SK-N-SH treated with all-trans-retinoic acid at 6 μM for 48 hours (cell line): ENCODE measurements around the gene EXOC4.
A peak's percentile ranks its signal among the peaks of the same experiment; 100 is the strongest.

ENCODE experiments used
- ATAC-seq: fragments of 200-7000 bp; cut with Tn5 transposase; 3 replicates; pipeline ENCODE4 v1.9.1; 2020; ENCODE audit warnings: mild to moderate bottlenecking, moderate library complexity
- ARNTL ChIP-seq: fragments of 450-650 bp; formaldehyde crosslinking; IDR thresholded peaks from 2 replicates; pipeline ENCODE4 v1.5.0; 2020; ENCODE audit warnings: low read depth, mild to moderate bottlenecking, moderate library complexity, borderline replicate concordance
- BACH2 ChIP-seq: fragments of 250-450 bp; sonication (Bioruptor Pico); IDR thresholded peaks from 2 replicates; pipeline ENCODE4 v1.9.0; 2021; ENCODE audit warnings: mild to moderate bottlenecking, borderline replicate concordance
- CREB5 ChIP-seq: fragments of 250-450 bp; sonication (Bioruptor Pico); IDR thresholded peaks from 2 replicates; pipeline ENCODE4 v1.5.1; 2020; ENCODE audit warnings: low read depth, mild to moderate bottlenecking, moderate library complexity
- ESRRG ChIP-seq: fragments of 250-450 bp; sonication (Bioruptor Pico); IDR thresholded peaks from 2 replicates; pipeline ENCODE4 v1.6.1; 2021; ENCODE audit warnings: mild to moderate bottlenecking
- GLIS3 ChIP-seq: fragments of 250-450 bp; sonication (Bioruptor Pico); IDR thresholded peaks from 2 replicates; pipeline ENCODE4 v1.5.0; 2020; ENCODE audit warnings: mild to moderate bottlenecking, moderate library complexity
- ISL1 ChIP-seq: fragments of 250-450 bp; sonication (Bioruptor Pico); IDR thresholded peaks from 2 replicates; pipeline ENCODE4 v2.1.2; 2022; ENCODE audit warnings: mild to moderate bottlenecking, moderate library complexity
- OSR1 ChIP-seq: fragments of 250-450 bp; sonication (Bioruptor Pico); IDR thresholded peaks from 2 replicates; pipeline ENCODE4 v1.8.0; 2022; ENCODE audit warnings: moderate library complexity, mild to moderate bottlenecking, inconsistent platforms
- PPARA ChIP-seq: fragments of 250-450 bp; sonication (Bioruptor Pico); IDR thresholded peaks from 2 replicates; pipeline ENCODE4 v1.5.0; 2020; ENCODE audit warnings: mild to moderate bottlenecking, borderline replicate concordance
- RARB ChIP-seq: fragments of 250-450 bp; sonication (Bioruptor Pico); IDR thresholded peaks from 2 replicates; pipeline ENCODE4 v1.8.0; 2021; ENCODE audit warnings: mild to moderate bottlenecking, moderate library complexity
- TCF4 ChIP-seq: fragments of 250-450 bp; sonication (Bioruptor Pico); IDR thresholded peaks from 2 replicates; pipeline ENCODE4 v1.8.0; 2021; ENCODE audit warnings: mild to moderate bottlenecking, moderate library complexity, borderline replicate concordance
- TOX ChIP-seq: fragments of 250-450 bp; sonication (Bioruptor Pico); IDR thresholded peaks from 2 replicates; pipeline ENCODE4 v1.8.0; 2021; ENCODE audit warnings: mild to moderate bottlenecking, moderate library complexity, borderline replicate concordance
- TSHZ2 ChIP-seq: fragments of 250-450 bp; sonication (Bioruptor Pico); IDR thresholded peaks from 2 replicates; pipeline ENCODE4 v1.5.0; 2020; ENCODE audit warnings: mild to moderate bottlenecking, moderate library complexity
- ZC3H10 ChIP-seq: fragments of 250-450 bp; sonication (Bioruptor Pico); IDR thresholded peaks from 2 replicates; pipeline ENCODE4 v1.5.1; 2021; ENCODE audit warnings: mild to moderate bottlenecking, moderate library complexity
- ZFP3 ChIP-seq: fragments of 250-450 bp; sonication (Bioruptor Pico); IDR thresholded peaks from 2 replicates; pipeline ENCODE4 v1.5.0; 2020; ENCODE audit warnings: mild to moderate bottlenecking, moderate library complexity
- ZFP30 ChIP-seq: fragments of 450-650 bp; formaldehyde crosslinking; IDR thresholded peaks from 2 replicates; pipeline ENCODE4 v1.5.0; 2022; ENCODE audit warnings: mild to moderate bottlenecking, moderate library complexity
- ZNF565 ChIP-seq: fragments of 450-650 bp; formaldehyde crosslinking; conservative IDR thresholded peaks from 2 replicates; pipeline ENCODE4 v1.5.0; 2020; ENCODE audit warnings: low read depth, mild to moderate bottlenecking, moderate library complexity
- ZNF70 ChIP-seq: fragments of 450-650 bp; formaldehyde crosslinking; IDR thresholded peaks from 2 replicates; pipeline ENCODE4 v1.5.0; 2020; ENCODE audit warnings: mild to moderate bottlenecking, moderate library complexity
- TF ChIP-seq, protein P1 (sequence below): fragments of 250-450 bp; sonication (Bioruptor Pico); IDR thresholded peaks from 2 replicates; pipeline ENCODE4 v1.8.0; 2021; ENCODE audit warnings: low read depth, mild to moderate bottlenecking, moderate library complexity, borderline replicate concordance
- TF ChIP-seq, protein P2 (sequence below): fragments of 250-450 bp; sonication (Bioruptor Pico); IDR thresholded peaks from 2 replicates; pipeline ENCODE4 v1.8.0; 2020; ENCODE audit warnings: mild to moderate bottlenecking, moderate library complexity, borderline replicate concordance

Gene EXOC4

GRCh38 chr7:133520248-133520647, 267.4 kb downstream of the EXOC4 start:
- no peak for ATAC-seq
- TF ChIP-seq OSR1 (CRISPR knock-in tag) (no peak), ZC3H10 (CRISPR knock-in tag) (no peak), ZNF565 (no peak)
- TF ChIP-seq, protein P1, sequence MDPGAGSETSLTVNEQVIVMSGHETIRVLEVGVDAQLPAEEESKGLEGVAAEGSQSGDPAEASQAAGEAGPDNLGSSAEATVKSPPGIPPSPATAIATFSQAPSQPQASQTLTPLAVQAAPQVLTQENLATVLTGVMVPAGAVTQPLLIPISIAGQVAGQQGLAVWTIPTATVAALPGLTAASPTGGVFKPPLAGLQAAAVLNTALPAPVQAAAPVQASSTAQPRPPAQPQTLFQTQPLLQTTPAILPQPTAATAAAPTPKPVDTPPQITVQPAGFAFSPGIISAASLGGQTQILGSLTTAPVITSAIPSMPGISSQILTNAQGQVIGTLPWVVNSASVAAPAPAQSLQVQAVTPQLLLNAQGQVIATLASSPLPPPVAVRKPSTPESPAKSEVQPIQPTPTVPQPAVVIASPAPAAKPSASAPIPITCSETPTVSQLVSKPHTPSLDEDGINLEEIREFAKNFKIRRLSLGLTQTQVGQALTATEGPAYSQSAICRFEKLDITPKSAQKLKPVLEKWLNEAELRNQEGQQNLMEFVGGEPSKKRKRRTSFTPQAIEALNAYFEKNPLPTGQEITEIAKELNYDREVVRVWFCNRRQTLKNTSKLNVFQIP (CRISPR knock-in tag) = no peak
- TF ChIP-seq, protein P2, sequence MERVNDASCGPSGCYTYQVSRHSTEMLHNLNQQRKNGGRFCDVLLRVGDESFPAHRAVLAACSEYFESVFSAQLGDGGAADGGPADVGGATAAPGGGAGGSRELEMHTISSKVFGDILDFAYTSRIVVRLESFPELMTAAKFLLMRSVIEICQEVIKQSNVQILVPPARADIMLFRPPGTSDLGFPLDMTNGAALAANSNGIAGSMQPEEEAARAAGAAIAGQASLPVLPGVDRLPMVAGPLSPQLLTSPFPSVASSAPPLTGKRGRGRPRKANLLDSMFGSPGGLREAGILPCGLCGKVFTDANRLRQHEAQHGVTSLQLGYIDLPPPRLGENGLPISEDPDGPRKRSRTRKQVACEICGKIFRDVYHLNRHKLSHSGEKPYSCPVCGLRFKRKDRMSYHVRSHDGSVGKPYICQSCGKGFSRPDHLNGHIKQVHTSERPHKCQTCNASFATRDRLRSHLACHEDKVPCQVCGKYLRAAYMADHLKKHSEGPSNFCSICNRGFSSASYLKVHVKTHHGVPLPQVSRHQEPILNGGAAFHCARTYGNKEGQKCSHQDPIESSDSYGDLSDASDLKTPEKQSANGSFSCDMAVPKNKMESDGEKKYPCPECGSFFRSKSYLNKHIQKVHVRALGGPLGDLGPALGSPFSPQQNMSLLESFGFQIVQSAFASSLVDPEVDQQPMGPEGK (CRISPR knock-in tag) = no peak

DNA sequence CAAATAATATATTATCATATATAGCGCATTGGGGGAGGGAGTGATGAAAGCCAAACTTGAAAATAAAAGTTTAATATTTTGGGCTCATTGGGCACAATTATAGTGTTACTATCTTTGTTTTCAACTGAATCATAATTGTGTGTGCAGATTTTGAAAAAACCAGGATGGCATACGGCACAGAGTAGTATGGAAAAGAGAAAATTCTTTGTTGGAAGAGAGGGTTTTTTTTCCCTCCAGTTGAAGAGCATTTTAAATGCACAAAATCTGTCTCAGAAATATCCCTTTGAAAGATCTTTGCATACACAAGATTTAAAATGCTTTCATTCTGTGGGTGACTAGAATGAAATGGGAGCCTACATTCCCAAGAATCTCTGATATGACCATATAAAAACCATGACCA, 269.6 kb downstream of the EXOC4 start:
- ATAC-seq = no peak
- TF ChIP-seq PPARA (CRISPR knock-in tag) (no peak), TCF4 (CRISPR knock-in tag) (no peak), CREB5 (CRISPR knock-in tag) (no peak)

- no peak for TF ChIP-seq OSR1 (CRISPR knock-in tag)
- TF ChIP-seq BACH2 (CRISPR knock-in tag) = no peak
- TF ChIP-seq, protein P2 (CRISPR knock-in tag) = no peak
- TF ChIP-seq TSHZ2 (CRISPR knock-in tag) = no peak
- no peak for TF ChIP-seq ARNTL (CRISPR knock-in tag)
- no peak for TF ChIP-seq TCF4 (CRISPR knock-in tag)
- TF ChIP-seq ZNF565 = no peak
- no peak for TF ChIP-seq ZFP3 (CRISPR knock-in tag)
- TF ChIP-seq ZNF70 (CRISPR knock-in tag) = no peak
- no peak for TF ChIP-seq GLIS3
- TF ChIP-seq TOX (CRISPR knock-in tag) = no peak
- no peak for ATAC-seq
Measured at GRCh38 chr7:133528796-133529195, 275.9 kb downstream of the EXOC4 start.

GRCh38 chr7:133529861-133530260, 277.0 kb downstream of the EXOC4 start:
- ATAC-seq = peak; percentile 70
- no peak for TF ChIP-seq ZFP30 (CRISPR knock-in tag)
- TF ChIP-seq TCF4 (CRISPR knock-in tag) = no peak
- TF ChIP-seq, protein P1 (CRISPR knock-in tag) = no peak
- TF ChIP-seq RARB (CRISPR knock-in tag) = no peak
- TF ChIP-seq ARNTL (CRISPR knock-in tag) = no peak
- TF ChIP-seq ISL1 (CRISPR knock-in tag) = no peak
- no peak for TF ChIP-seq ZNF70 (CRISPR knock-in tag)
- TF ChIP-seq ESRRG (CRISPR knock-in tag) = no peak
- TF ChIP-seq, protein P2 (CRISPR knock-in tag) = no peak
- no peak for TF ChIP-seq OSR1 (CRISPR knock-in tag)
- no peak for TF ChIP-seq ZC3H10 (CRISPR knock-in tag)
- no peak for TF ChIP-seq BACH2 (CRISPR knock-in tag)
- TF ChIP-seq CREB5 (CRISPR knock-in tag) = no peak
